Endometrial microvascular endothelial cells (primary cell): ENCODE results near the gene KCNIP4. TPM values are rescaled to one million over a fixed set of nuclear protein-coding genes. Genes with fewer than 3 reads are reported as not detected.
"Not testable (repeated sequence)": the region's sequence is repeated elsewhere in the genome, so short reads cannot be mapped to it uniquely, and the experiment has no call there.

ENCODE experiments used
- in situ Hi-C: cut with HindIII; loops from 2 replicates; pipeline ENCODE4 v1.10.0; 2017; ENCODE audit warnings: low sequenced_read_pairs, low pct_unique_long_range_greater_than_20kb; ENCODE audit errors: inconsistent ontology term
- total RNA-seq: library from RNA; depleted of rRNA; stranded (reverse); fragments of >200 nt; gene quantifications from one replicate; pipeline ENCODE4 v1.2.3, GENCODE V29; 2015; ENCODE audit errors: inconsistent ontology term

Gene KCNIP4
- total RNA-seq, 1 donor from 2014 or later: not detected

GRCh38 chr4:20829617-20830357, 1118.8 kb downstream of the KCNIP4 start:
- in situ Hi-C loops: no loop called here

- in situ Hi-C loops: no loop called here
These were observed 1123.1 kb downstream of the KCNIP4 start for GRCh38 chr4:20825505-20825904.

GRCh38 chr4:20816287-20816686, 1132.3 kb downstream of the KCNIP4 start:
- in situ Hi-C loops: no loop called here

GRCh38 chr4:20813700-20814099, 1134.9 kb downstream of the KCNIP4 start:
- in situ Hi-C loops: no loop called here

- in situ Hi-C loops: no loop called here
These were observed 1138.8 kb downstream of the KCNIP4 start for GRCh38 chr4:20809812-20810211.

GRCh38 chr4:20805716-20806115, 1142.9 kb downstream of the KCNIP4 start:
- in situ Hi-C loops: no loop called here

GRCh38 chr4:20787940-20788665, 1160.5 kb downstream of the KCNIP4 start:
- in situ Hi-C loops: no loop called here

- in situ Hi-C loops: not testable (repeated sequence)
These were observed 1165.4 kb downstream of the KCNIP4 start for GRCh38 chr4:20783134-20783533.

- in situ Hi-C loops: no loop called here
These were observed 1169.7 kb downstream of the KCNIP4 start for GRCh38 chr4:20778896-20779295.

GRCh38 chr4:20773144-20773997, 1175.2 kb downstream of the KCNIP4 start:
- in situ Hi-C loops: no loop called here

- in situ Hi-C loops: no loop called here
These were observed 1184.1 kb downstream of the KCNIP4 start for GRCh38 chr4:20764366-20764992.

- in situ Hi-C loops: no loop called here
These were observed 1186.7 kb downstream of the KCNIP4 start for GRCh38 chr4:20761826-20762225.

- in situ Hi-C loops: no loop called here
These were observed 1187.2 kb downstream of the KCNIP4 start for GRCh38 chr4:20761382-20761781.

- in situ Hi-C loops: no loop called here
These were observed 1188.5 kb downstream of the KCNIP4 start for GRCh38 chr4:20760053-20760452.

GRCh38 chr4:20754036-20754435, 1194.5 kb downstream of the KCNIP4 start:
- in situ Hi-C loops: no loop called here

GRCh38 chr4:20752641-20753040, 1195.9 kb downstream of the KCNIP4 start:
- in situ Hi-C loops: no loop called here

GRCh38 chr4:20746000-20746399, 1202.6 kb downstream of the KCNIP4 start:
- in situ Hi-C loops: not testable (repeated sequence)

- in situ Hi-C loops: no loop called here
These were observed 1212.6 kb downstream of the KCNIP4 start for GRCh38 chr4:20735931-20736330.

GRCh38 chr4:20724915-20725314, 1223.7 kb downstream of the KCNIP4 start:
- in situ Hi-C loops: no loop called here
